ENCODE results near the gene XIAP.

Gene XIAP

GRCh38 chrX:123943488-123943887 lies 83.6 kb downstream of the XIAP start:
- WGBS, 2 experiments: 56 to 83% methylated on average over 1 of the region's 2 CpGs

GRCh38 chrX:123949846-123950245 lies 90.0 kb downstream of the XIAP start:
- H3K27ac ChIP-seq (ENCODE audit: insufficient read depth, low read depth, low read length, poor library complexity, severe bottlenecking): no peak overlapping the region
- no peaks in the 10 kb centered on the region for H3K4me1 ChIP-seq (ENCODE audit: control insufficient read depth, insufficient read depth, low read length)
- no peaks in the 10 kb centered on the region for H3K27me3 ChIP-seq (ENCODE audit: control insufficient read depth, insufficient read depth, low read length, poor library complexity, severe bottlenecking)
- no peaks in the 10 kb centered on the region for H3K9me3 ChIP-seq (ENCODE audit: control insufficient read depth, low read length)
- no peak overlapping the region for H3K4me3 ChIP-seq (ENCODE audit: insufficient read depth, low read depth, low read length)
- no peaks in the 10 kb centered on the region for H3K36me3 ChIP-seq (ENCODE audit: control insufficient read depth, insufficient read depth, low read length)
- 79 to 91% methylated on average over 2 of the region's 2 CpGs for WGBS, 2 experiments

More at GRCh38 chrX:123943488-123943887, 83.6 kb downstream of the XIAP start:
- Histone ChIP-seq H3K4me1 (ENCODE audit: control insufficient read depth, insufficient read depth, low read length) (no peaks in the 10 kb centered on the region), H3K9me3 (ENCODE audit: control insufficient read depth, low read length) (no peaks in the 10 kb centered on the region), H3K27ac (ENCODE audit: insufficient read depth, low read depth, low read length, poor library complexity, severe bottlenecking) (no peak overlapping the region), H3K4me3 (ENCODE audit: insufficient read depth, low read depth, low read length) (no peak overlapping the region), H3K27me3 (ENCODE audit: control insufficient read depth, insufficient read depth, low read length, poor library complexity, severe bottlenecking) (no peaks in the 10 kb centered on the region), H3K36me3 (ENCODE audit: control insufficient read depth, insufficient read depth, low read length) (no peaks in the 10 kb centered on the region)

GRCh38 chrX:123959281-123960063 lies 99.6 kb downstream of the XIAP start:
- H3K36me3 ChIP-seq (ENCODE audit: control insufficient read depth, insufficient read depth, low read length): no peaks in the 10 kb centered on the region
- peak overlapping the region; percentile 84 for H3K27ac ChIP-seq (ENCODE audit: insufficient read depth, low read depth, low read length, poor library complexity, severe bottlenecking)
- H3K4me3 ChIP-seq (ENCODE audit: insufficient read depth, low read depth, low read length): peak overlapping the region; percentile 60
- 3% methylated on average over 32 to 35 of the region's 35 CpGs for WGBS, 2 experiments
- H3K27me3 ChIP-seq (ENCODE audit: control insufficient read depth, insufficient read depth, low read length, poor library complexity, severe bottlenecking): no peaks in the 10 kb centered on the region
- H3K4me1 ChIP-seq (ENCODE audit: control insufficient read depth, insufficient read depth, low read length): no peaks in the 10 kb centered on the region
- no peaks in the 10 kb centered on the region for H3K9me3 ChIP-seq (ENCODE audit: control insufficient read depth, low read length)

GRCh38 chrX:123960956-123961267 lies 101.1 kb downstream of the XIAP start:
- no peaks in the 10 kb centered on the region for H3K9me3 ChIP-seq (ENCODE audit: control insufficient read depth, low read length)
- H3K4me3 ChIP-seq (ENCODE audit: insufficient read depth, low read depth, low read length): peak overlapping the region; percentile 72
- WGBS, 2 experiments: 0% methylated on average over 4 to 11 of the region's 13 CpGs
- H3K4me1 ChIP-seq (ENCODE audit: control insufficient read depth, insufficient read depth, low read length): no peaks in the 10 kb centered on the region
- H3K36me3 ChIP-seq (ENCODE audit: control insufficient read depth, insufficient read depth, low read length): no peaks in the 10 kb centered on the region
- H3K27me3 ChIP-seq (ENCODE audit: control insufficient read depth, insufficient read depth, low read length, poor library complexity, severe bottlenecking): no peaks in the 10 kb centered on the region
- H3K27ac ChIP-seq (ENCODE audit: insufficient read depth, low read depth, low read length, poor library complexity, severe bottlenecking): peak overlapping the region; percentile 99

GRCh38 chrX:123961268-123962005 lies 101.6 kb downstream of the XIAP start, which contains the start of gene STAG2:
Gene STAG2 (plus strand): TSS chrX:123961706. CDS start chrX:124022628, 60,922 bp downstream.
- Histone ChIP-seq H3K27me3 (ENCODE audit: control insufficient read depth, insufficient read depth, low read length, poor library complexity, severe bottlenecking) (no peaks in the 10 kb centered on the region), H3K4me3 (ENCODE audit: insufficient read depth, low read depth, low read length) (peak within 1 kb of the TSS; percentile 72), H3K27ac (ENCODE audit: insufficient read depth, low read depth, low read length, poor library complexity, severe bottlenecking) (peak within 1 kb of the TSS; percentile 99), H3K36me3 (ENCODE audit: control insufficient read depth, insufficient read depth, low read length) (no peaks in the 10 kb centered on the region), H3K9me3 (ENCODE audit: control insufficient read depth, low read length) (no peaks in the 10 kb centered on the region), H3K4me1 (ENCODE audit: control insufficient read depth, insufficient read depth, low read length) (no peaks in the 10 kb centered on the region)
- WGBS, 2 experiments: 0 to 1% methylated on average over 22 to 35 of the region's 38 CpGs

GRCh38 chrX:123962006-123962467 lies 102.2 kb downstream of the XIAP start:
- WGBS, 2 experiments: 0% methylated on average over 13 to 22 of the region's 23 CpGs
- no peaks in the 10 kb centered on the region for H3K36me3 ChIP-seq (ENCODE audit: control insufficient read depth, insufficient read depth, low read length)
- no peaks in the 10 kb centered on the region for H3K9me3 ChIP-seq (ENCODE audit: control insufficient read depth, low read length)
- peak overlapping the region; percentile 92 for H3K27ac ChIP-seq (ENCODE audit: insufficient read depth, low read depth, low read length, poor library complexity, severe bottlenecking)
- peak overlapping the region; percentile 72 for H3K4me3 ChIP-seq (ENCODE audit: insufficient read depth, low read depth, low read length)
- no peaks in the 10 kb centered on the region for H3K27me3 ChIP-seq (ENCODE audit: control insufficient read depth, insufficient read depth, low read length, poor library complexity, severe bottlenecking)
- no peaks in the 10 kb centered on the region for H3K4me1 ChIP-seq (ENCODE audit: control insufficient read depth, insufficient read depth, low read length)

- WGBS, 2 experiments: 0 to 1% methylated on average over 20 to 22 of the region's 22 CpGs
- H3K4me3 ChIP-seq (ENCODE audit: insufficient read depth, low read depth, low read length): peak overlapping the region; percentile 72
- no peaks in the 10 kb centered on the region for H3K27me3 ChIP-seq (ENCODE audit: control insufficient read depth, insufficient read depth, low read length, poor library complexity, severe bottlenecking)
- H3K9me3 ChIP-seq (ENCODE audit: control insufficient read depth, low read length): no peaks in the 10 kb centered on the region
- H3K27ac ChIP-seq (ENCODE audit: insufficient read depth, low read depth, low read length, poor library complexity, severe bottlenecking): peak overlapping the region; percentile 92
- no peaks in the 10 kb centered on the region for H3K4me1 ChIP-seq (ENCODE audit: control insufficient read depth, insufficient read depth, low read length)
- no peaks in the 10 kb centered on the region for H3K36me3 ChIP-seq (ENCODE audit: control insufficient read depth, insufficient read depth, low read length)
These were observed 103.0 kb downstream of the XIAP start for GRCh38 chrX:123962794-123963373.

Data from ectodermal cell (in vitro differentiated cells).